ENCODE data around the gene FRY. TPM values are rescaled to one million over a fixed set of nuclear protein-coding genes. Genes with fewer than 3 reads are reported as not detected.

FRY gene
- total RNA-seq, 1 donor from 2014 or later = 4.5 TPM

- no peak for DNase-seq (ENCODE audit: low spot score)
- H3K27ac Mint-ChIP-seq (ENCODE audit: unreplicated experiment) = no peak overlapping the region
- no peaks in the 10 kb centered on the region for H3K4me1 Mint-ChIP-seq (ENCODE audit: unreplicated experiment)
- TF ChIP-seq CTCF (IDR thresholded peaks at IDR 0.05; ENCODE audit: unreplicated experiment) = no peak
- H3K36me3 Mint-ChIP-seq (ENCODE audit: low read depth, unreplicated experiment) = no peaks in the 10 kb centered on the region
- H3K9me3 Mint-ChIP-seq (ENCODE audit: unreplicated experiment) = no peaks in the 10 kb centered on the region
- no peaks in the 10 kb centered on the region for H3K27me3 Mint-ChIP-seq (ENCODE audit: unreplicated experiment)
- H3K4me3 Mint-ChIP-seq (ENCODE audit: unreplicated experiment) = no peak overlapping the region
Measured at GRCh38 chr13:32153056-32153455, 121.5 kb downstream of the FRY start.

- peaks cover 8% of the 10 kb centered on the region for H3K4me1 Mint-ChIP-seq (ENCODE audit: unreplicated experiment)
- H3K27me3 Mint-ChIP-seq (ENCODE audit: unreplicated experiment) = no peaks in the 10 kb centered on the region
- no peak for TF ChIP-seq CTCF (IDR thresholded peaks at IDR 0.05; ENCODE audit: unreplicated experiment)
- H3K36me3 Mint-ChIP-seq (ENCODE audit: low read depth, unreplicated experiment) = no peaks in the 10 kb centered on the region
- H3K4me3 Mint-ChIP-seq (ENCODE audit: unreplicated experiment) = no peak overlapping the region
- H3K9me3 Mint-ChIP-seq (ENCODE audit: unreplicated experiment) = no peaks in the 10 kb centered on the region
- no peak overlapping the region for H3K27ac Mint-ChIP-seq (ENCODE audit: unreplicated experiment)
- DNase-seq (ENCODE audit: low spot score) = no peak
Measured at GRCh38 chr13:32159137-32159869, 127.7 kb downstream of the FRY start.

GRCh38 chr13:32162395-32163005 is 130.9 kb downstream of the FRY start:
- DNase-seq (ENCODE audit: low spot score) = no peak
- no peaks in the 10 kb centered on the region for H3K27me3 Mint-ChIP-seq (ENCODE audit: unreplicated experiment)
- no peak for TF ChIP-seq CTCF (IDR thresholded peaks at IDR 0.05; ENCODE audit: unreplicated experiment)
- peaks cover 8% of the 10 kb centered on the region for H3K4me1 Mint-ChIP-seq (ENCODE audit: unreplicated experiment)
- H3K9me3 Mint-ChIP-seq (ENCODE audit: unreplicated experiment) = no peaks in the 10 kb centered on the region
- no peaks in the 10 kb centered on the region for H3K36me3 Mint-ChIP-seq (ENCODE audit: low read depth, unreplicated experiment)
- H3K4me3 Mint-ChIP-seq (ENCODE audit: unreplicated experiment) = no peak overlapping the region
- H3K27ac Mint-ChIP-seq (ENCODE audit: unreplicated experiment) = no peak overlapping the region

- Mint-ChIP-seq H3K4me1 (ENCODE audit: unreplicated experiment) (peaks cover 8% of the 10 kb centered on the region), H3K4me3 (ENCODE audit: unreplicated experiment) (no peak overlapping the region), H3K36me3 (ENCODE audit: low read depth, unreplicated experiment) (no peaks in the 10 kb centered on the region), H3K27ac (ENCODE audit: unreplicated experiment) (no peak overlapping the region), H3K9me3 (ENCODE audit: unreplicated experiment) (no peaks in the 10 kb centered on the region), H3K27me3 (ENCODE audit: unreplicated experiment) (no peaks in the 10 kb centered on the region)
- DNase-seq (ENCODE audit: low spot score) = peak; percentile 35
- TF ChIP-seq CTCF (IDR thresholded peaks at IDR 0.05; ENCODE audit: unreplicated experiment) = peak; percentile 51
Measured at GRCh38 chr13:32164622-32165268, 133.2 kb downstream of the FRY start.

GRCh38 chr13:32165796-32166195 is 134.2 kb downstream of the FRY start:
- no peaks in the 10 kb centered on the region for H3K9me3 Mint-ChIP-seq (ENCODE audit: unreplicated experiment)
- H3K4me1 Mint-ChIP-seq (ENCODE audit: unreplicated experiment) = peaks cover 8% of the 10 kb centered on the region
- no peaks in the 10 kb centered on the region for H3K36me3 Mint-ChIP-seq (ENCODE audit: low read depth, unreplicated experiment)
- H3K27me3 Mint-ChIP-seq (ENCODE audit: unreplicated experiment) = no peaks in the 10 kb centered on the region
- no peak overlapping the region for H3K4me3 Mint-ChIP-seq (ENCODE audit: unreplicated experiment)
- no peak for DNase-seq (ENCODE audit: low spot score)
- no peak for TF ChIP-seq CTCF (IDR thresholded peaks at IDR 0.05; ENCODE audit: unreplicated experiment)
- no peak overlapping the region for H3K27ac Mint-ChIP-seq (ENCODE audit: unreplicated experiment)
